Neural progenitor cell (in vitro differentiated cells): ENCODE data around the gene CSTF2.

Source experiments
- CTCF ChIP-seq: fragments of 200-600 bp; sonication (generic); IDR thresholded peaks from 2 replicates; pipeline ENCODE4 v1.5.1; 2017; ENCODE audit warnings: antibody characterized with exemption, mild to moderate bottlenecking
- EZH2 ChIP-seq: fragments of 200-600 bp; sonication (generic); IDR thresholded peaks from 2 replicates; pipeline ENCODE4 v1.6.1; 2017; ENCODE audit warnings: antibody characterized with exemption, mild to moderate bottlenecking, moderate library complexity
- EZH2phosphoT487 ChIP-seq: fragments of 200-600 bp; sonication (generic); IDR thresholded peaks from 2 replicates; pipeline ENCODE4 v1.6.1; 2017; ENCODE audit warnings: antibody characterized with exemption

DNA sequence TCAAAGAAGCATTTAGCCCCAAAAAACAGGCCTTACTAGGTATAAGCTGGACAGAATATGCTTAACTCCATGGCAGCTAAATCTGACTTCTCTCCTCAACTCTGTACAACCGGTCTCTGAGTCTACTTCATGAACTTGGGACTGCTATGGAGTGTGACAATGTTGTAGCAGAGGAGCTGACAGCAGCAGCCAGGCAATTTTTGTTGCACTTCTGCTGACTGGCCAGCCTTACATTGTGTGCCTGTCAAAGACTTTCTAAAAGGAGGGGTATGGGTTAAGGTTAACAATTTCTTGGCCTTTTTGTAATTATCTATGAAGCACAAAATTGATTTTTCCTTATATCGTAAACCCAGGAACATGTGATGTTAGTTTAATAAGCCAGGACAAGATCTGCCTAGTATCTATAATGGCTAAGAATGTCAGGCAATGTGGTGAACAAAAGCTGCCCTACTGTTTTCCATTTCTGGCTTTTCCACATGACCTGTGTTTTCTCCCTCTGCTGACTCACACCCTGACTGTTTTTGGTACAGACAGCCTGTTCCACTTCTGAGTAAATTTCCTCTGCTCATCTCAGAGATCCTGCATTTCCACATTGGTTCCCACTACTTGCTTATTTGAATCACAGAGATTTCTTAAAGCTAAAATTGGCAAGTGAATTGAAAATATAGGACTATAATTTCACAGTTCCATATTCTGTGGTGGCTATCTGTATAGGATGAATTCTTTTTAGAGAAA, 44.6 kb downstream of the CSTF2 start:
- TF ChIP-seq EZH2 (no peak), CTCF (no peak), EZH2phosphoT487 (no peak)
